Large intestine (tissue), 3 donors: Measurements from ENCODE around the gene TEDDM1. TPM values are rescaled to one million over a fixed set of nuclear protein-coding genes. Genes with fewer than 3 reads are reported as not detected.

Experiments
- DNase-seq, 2 donors: peaks; one replicate each; pipeline versions ENCODE4 v3.0.0 to v3.0.0-alpha.2; 2013
- H3K27ac ChIP-seq: one replicate; pipeline ENCODE4 v1.5.1; 2013; ENCODE audit warnings: low read length
- H3K27me3 ChIP-seq: 2 replicates; pipeline ENCODE4 v1.6.1; 2013; ENCODE audit warnings: low read length; ENCODE audit not compliant: control insufficient read depth, insufficient read depth
- H3K36me3 ChIP-seq: 2 replicates; pipeline ENCODE4 v1.6.1; 2013; ENCODE audit warnings: low read length; ENCODE audit not compliant: control insufficient read depth, insufficient read depth
- H3K4me1 ChIP-seq: one replicate; pipeline ENCODE4 v1.6.1; 2013; ENCODE audit warnings: low read length; ENCODE audit not compliant: control insufficient read depth, insufficient read depth
- H3K4me3 ChIP-seq: one replicate; pipeline ENCODE4 v1.5.1; 2013; ENCODE audit warnings: low read length
- H3K9me3 ChIP-seq: one replicate; pipeline ENCODE4 v1.6.1; 2013; ENCODE audit warnings: mild to moderate bottlenecking, low read depth, low read length, moderate library complexity; ENCODE audit not compliant: control insufficient read depth
- WGBS: methylation state at CpG from one replicate; pipeline ENCODE4 v1.1.5; 2013; ENCODE audit warnings: low lambda C conversion rate; ENCODE audit not compliant: insufficient coverage; 5-methylcytosine and 5-hydroxymethylcytosine counted together
- polyA plus RNA-seq: library from polyadenylated mRNA; unstranded; fragments of 120-200 nt; gene quantifications from one replicate; pipeline ENCODE4 v1.2.1, GENCODE V29; 2013

TEDDM1 gene
- polyA plus RNA-seq, 1 donor, result 0.09 TPM

- no peak for DNase-seq
- Histone ChIP-seq H3K27ac (no peak overlapping the region), H3K27me3 (no peaks in the 10 kb centered on the region), H3K9me3 (no peaks in the 10 kb centered on the region), H3K4me3 (no peak overlapping the region), H3K36me3 (no peaks in the 10 kb centered on the region), H3K4me1 (no peaks in the 10 kb centered on the region)
- 90% methylated on average over 2 of the region's 2 CpGs for WGBS
Measured at GRCh38 chr1:182366596-182366995, 33.9 kb downstream of the TEDDM1 start.

- Histone ChIP-seq H3K27me3 (no peaks in the 10 kb centered on the region), H3K36me3 (no peaks in the 10 kb centered on the region), H3K4me3 (no peak overlapping the region), H3K4me1 (no peaks in the 10 kb centered on the region), H3K9me3 (no peaks in the 10 kb centered on the region), H3K27ac (no peak overlapping the region)
- no peak for DNase-seq
- WGBS, result 40% methylated on average over 1 of the region's 7 CpGs
Measured at GRCh38 chr1:182359645-182360044, 40.8 kb downstream of the TEDDM1 start.

DNA sequence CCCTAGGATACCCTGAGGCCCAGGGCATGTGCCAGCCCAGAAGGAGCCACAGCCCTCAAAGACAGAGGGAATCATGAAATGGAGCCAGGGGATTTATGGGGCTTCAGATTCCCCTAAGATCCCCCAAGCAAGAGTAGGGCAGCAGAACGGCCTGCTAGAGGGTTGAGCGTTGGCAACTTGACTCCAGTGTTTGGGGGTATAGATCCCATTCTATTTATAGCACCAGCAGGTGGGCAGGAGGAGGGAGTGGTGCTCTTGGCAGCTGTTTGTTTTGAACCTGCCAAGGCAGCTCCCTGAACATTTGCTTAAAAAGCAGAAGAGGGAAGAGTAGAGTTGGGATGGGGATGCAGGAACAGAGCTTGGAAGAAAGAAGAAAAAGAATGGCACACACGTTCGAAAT, 42.6 kb downstream of the TEDDM1 start:
- Histone ChIP-seq H3K36me3 (no peaks in the 10 kb centered on the region), H3K27me3 (no peaks in the 10 kb centered on the region), H3K4me3 (no peak overlapping the region), H3K4me1 (no peaks in the 10 kb centered on the region), H3K9me3 (no peaks in the 10 kb centered on the region), H3K27ac (no peak overlapping the region)
- DNase-seq, result no peak
- 75% methylated on average over 2 of the region's 4 CpGs for WGBS

- Histone ChIP-seq H3K36me3 (no peaks in the 10 kb centered on the region), H3K4me3 (no peak overlapping the region), H3K27me3 (no peaks in the 10 kb centered on the region), H3K27ac (no peak overlapping the region), H3K9me3 (no peaks in the 10 kb centered on the region), H3K4me1 (no peaks in the 10 kb centered on the region)
- DNase-seq, result no peak
- no CpG with 5 or more reads among the region's 2 CpGs for WGBS
Measured at GRCh38 chr1:182357171-182357570, 43.3 kb downstream of the TEDDM1 start.

DNA sequence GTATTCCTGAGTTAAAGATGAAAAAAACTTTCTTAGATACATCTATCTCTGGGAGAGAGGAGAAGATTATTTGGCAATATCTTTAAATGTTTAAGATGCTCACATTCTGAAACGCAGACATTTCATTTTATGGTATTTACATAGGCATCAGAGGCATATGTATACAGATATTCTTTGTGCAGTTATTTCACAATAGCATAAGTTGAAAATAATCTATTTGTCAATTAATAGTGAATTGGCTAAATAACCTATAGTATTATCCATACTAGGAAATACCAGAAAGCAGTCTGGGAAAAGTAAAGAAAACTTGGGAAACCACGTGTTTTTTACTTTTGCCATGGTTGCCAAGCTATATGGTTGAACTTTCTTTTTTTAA, 44.8 kb downstream of the TEDDM1 start:
- WGBS, result 78% methylated on average over 1 of the region's 2 CpGs
- H3K9me3 ChIP-seq, result no peaks in the 10 kb centered on the region
- H3K4me1 ChIP-seq, result no peaks in the 10 kb centered on the region
- no peaks in the 10 kb centered on the region for H3K27me3 ChIP-seq
- no peak for DNase-seq
- no peak overlapping the region for H3K27ac ChIP-seq
- no peak overlapping the region for H3K4me3 ChIP-seq
- no peaks in the 10 kb centered on the region for H3K36me3 ChIP-seq

- no peak for DNase-seq
- H3K4me1 ChIP-seq, result no peaks in the 10 kb centered on the region
- H3K27me3 ChIP-seq, result no peaks in the 10 kb centered on the region
- WGBS, result no CpG with 5 or more reads among the region's 1 CpG
- no peaks in the 10 kb centered on the region for H3K36me3 ChIP-seq
- no peaks in the 10 kb centered on the region for H3K9me3 ChIP-seq
- no peak overlapping the region for H3K4me3 ChIP-seq
- H3K27ac ChIP-seq, result no peak overlapping the region
Measured at GRCh38 chr1:182351790-182352364, 48.6 kb downstream of the TEDDM1 start.

- WGBS, result no CpG with 5 or more reads among the region's 2 CpGs
- Histone ChIP-seq H3K4me3 (no peak overlapping the region), H3K9me3 (no peaks in the 10 kb centered on the region), H3K27ac (no peak overlapping the region), H3K4me1 (no peaks in the 10 kb centered on the region), H3K27me3 (no peaks in the 10 kb centered on the region), H3K36me3 (no peaks in the 10 kb centered on the region)
- DNase-seq, result no peak
Measured at GRCh38 chr1:182350839-182351238, 49.6 kb downstream of the TEDDM1 start.

GRCh38 chr1:182348961-182349747, 51.3 kb downstream of the TEDDM1 start:
- H3K27me3 ChIP-seq, result no peaks in the 10 kb centered on the region
- H3K36me3 ChIP-seq, result no peaks in the 10 kb centered on the region
- DNase-seq, result no peak
- no CpG with 5 or more reads among the region's 6 CpGs for WGBS
- no peak overlapping the region for H3K4me3 ChIP-seq
- H3K27ac ChIP-seq, result no peak overlapping the region
- H3K4me1 ChIP-seq, result no peaks in the 10 kb centered on the region
- no peaks in the 10 kb centered on the region for H3K9me3 ChIP-seq

Other genes starting within 250 kb of the TEDDM1 start
- 164 TPM for gene GLUL, start 8.9 kb downstream of the TEDDM1 start, polyA plus RNA-seq
- not detected for gene RGSL1, start 49.5 kb upstream of the TEDDM1 start, polyA plus RNA-seq
- 16.8 TPM for gene RNASEL, start 188.6 kb upstream of the TEDDM1 start, polyA plus RNA-seq
- 2.3 TPM for gene RGS16, start 203.7 kb upstream of the TEDDM1 start, polyA plus RNA-seq